T-helper 1 cell treated with Interleukin-12 subunit alpha and Interleukin-12 subunit beta and Interleukin-4 antibody, amounts not matched to agents 30 ng/mL and 1 ng/mL, for 36 hours (primary cell): ENCODE data around the gene RETREG1. TPM values are rescaled to one million over a fixed set of nuclear protein-coding genes. Genes with fewer than 3 reads are reported as not detected.
"Not testable (repeated sequence)": the region's sequence is repeated elsewhere in the genome, so short reads cannot be mapped to it uniquely, and the experiment has no call there.

Experiments used
- intact Hi-C: fragments of 100-400 bp; cut with micrococcal nuclease; formaldehyde crosslinking; loops from one replicate; pipeline ENCODE4 v1.15.1; 2024
- total RNA-seq: library from RNA; stranded (reverse); gene quantifications from 2 replicates; pipeline ENCODE4 v1.2.3, GENCODE V29; 2022

Gene RETREG1
- total RNA-seq, 1 donor from 2014 or later: 32.1 TPM

DNA sequence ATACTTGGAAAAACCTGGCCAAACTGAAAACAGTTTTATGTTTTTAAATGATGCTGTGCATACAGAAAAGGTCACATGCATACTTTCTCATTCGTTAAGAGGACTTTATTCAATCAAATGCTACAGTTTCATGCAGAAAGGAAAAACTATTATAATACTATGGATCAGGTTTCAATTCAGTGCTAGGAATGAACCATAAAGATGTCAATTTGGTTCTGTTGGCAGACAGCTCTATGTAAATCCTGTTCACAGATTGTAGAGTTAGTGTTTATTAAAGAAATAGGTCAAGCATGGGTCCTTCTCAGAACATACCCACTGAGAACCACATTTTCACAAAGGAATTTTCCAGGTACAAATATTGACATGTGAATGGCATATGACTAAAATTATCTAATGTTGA, 57.1 kb downstream of the RETREG1 start:
- intact Hi-C loops: no loop called here

DNA sequence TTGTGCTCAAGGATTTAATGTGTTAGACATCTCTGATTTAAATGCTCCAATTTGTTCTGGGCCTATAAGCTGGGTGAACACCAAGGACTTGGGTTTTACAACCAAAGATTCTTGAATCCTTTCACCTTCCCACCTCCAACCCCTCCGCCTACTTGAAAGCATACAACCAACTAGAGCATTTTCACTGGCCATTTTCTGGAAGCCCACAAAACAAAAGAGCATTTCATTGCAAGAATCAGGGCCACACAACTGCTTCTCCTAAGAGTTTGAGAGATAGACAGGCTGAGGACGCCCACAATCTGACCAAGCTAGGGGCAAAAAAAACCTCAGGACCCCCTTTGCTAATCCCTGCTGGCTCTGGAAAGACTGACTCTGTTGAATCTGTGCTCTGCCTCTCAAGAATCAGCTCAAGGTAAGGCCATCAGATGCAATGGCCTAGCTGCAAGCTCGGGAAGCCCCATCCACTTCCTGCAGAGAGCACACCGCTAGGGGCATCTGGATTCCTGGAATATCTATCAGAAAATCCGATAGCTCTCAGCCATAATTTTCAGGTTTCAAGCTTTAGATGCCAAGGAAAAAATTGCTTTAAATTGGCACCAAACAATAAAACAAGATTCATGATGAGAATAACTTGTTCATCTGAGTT, 57.7 kb downstream of the RETREG1 start:
- intact Hi-C loops: no loop called here

DNA sequence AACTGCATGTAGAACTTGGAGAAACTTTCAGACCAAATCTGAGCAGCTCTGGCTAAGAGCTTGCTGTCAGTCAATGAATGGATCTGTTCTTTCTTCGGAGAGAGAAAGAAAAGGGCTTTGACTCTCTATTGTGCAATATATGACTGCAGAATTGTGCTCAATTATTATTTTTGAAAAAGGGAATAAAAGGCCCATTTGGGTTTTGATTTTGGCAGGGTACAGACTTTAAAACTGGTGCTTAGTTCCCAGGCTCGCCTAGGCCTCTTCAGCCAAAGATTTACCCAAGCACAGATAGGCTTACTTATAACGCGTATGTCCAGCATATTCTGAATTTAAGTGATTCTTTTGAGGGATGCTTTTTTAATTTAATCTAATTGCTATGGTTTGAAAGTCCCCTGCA, 59.3 kb downstream of the RETREG1 start:
- intact Hi-C loops: no loop called here

DNA sequence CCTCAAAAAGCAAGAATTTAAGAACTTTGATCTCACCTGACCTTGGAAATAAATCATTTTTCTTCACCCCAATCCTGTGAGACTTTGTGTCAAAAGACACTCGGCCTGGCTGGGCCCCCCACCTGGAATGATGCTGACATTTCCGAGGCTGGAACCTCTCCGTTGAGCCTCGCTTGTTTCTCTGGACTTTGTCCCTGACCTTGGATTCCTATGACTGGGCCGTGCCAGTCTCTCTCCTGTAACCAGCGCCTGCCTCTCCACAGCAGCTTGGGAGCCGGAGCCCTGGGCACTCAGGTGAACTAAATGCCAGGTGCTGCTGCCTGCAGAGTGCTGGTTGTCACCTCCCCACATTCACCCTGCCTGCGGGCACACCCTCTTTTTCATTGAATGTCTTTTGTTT, 62.7 kb downstream of the RETREG1 start:
- intact Hi-C loops: loop anchor here (5.0 kb wide), 1 partner anchor 37 kb away; no protein-coding TSS in a partner anchor

DNA sequence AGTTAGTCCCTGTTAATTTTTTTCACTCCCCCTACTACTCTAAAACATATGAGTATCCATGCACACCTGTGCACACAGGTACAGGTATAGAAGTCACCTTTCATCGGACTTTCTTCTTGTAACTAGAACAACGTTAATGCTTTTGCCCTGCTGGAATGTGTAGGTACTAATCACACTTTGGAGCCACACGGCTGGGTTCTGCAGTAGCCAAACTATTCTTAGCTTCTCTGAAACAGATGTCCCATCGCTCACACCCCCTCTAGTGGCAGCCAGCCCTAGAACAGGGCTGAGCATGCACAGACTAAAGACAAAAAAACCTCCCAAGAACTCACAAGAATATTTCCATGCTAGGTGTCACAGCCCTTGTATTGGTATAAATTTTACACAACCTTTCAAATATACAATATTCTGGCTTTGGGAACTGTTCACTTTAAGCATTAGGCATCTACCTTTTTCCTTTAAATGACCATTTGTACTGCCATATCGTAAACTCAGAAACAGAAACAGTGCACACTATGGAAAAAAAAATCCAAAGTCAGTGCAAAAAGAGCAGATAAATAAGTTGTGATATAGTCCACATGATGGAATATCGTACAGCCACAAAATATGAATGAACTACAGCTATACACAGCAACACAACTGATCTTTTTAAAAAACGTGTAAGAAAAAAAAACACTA, 64.0 kb downstream of the RETREG1 start:
- intact Hi-C loops: loop anchor here (1.0 to 5.0 kb wide), 3 partner anchors 36 to 393 kb away; no protein-coding TSS in a partner anchor

- intact Hi-C loops: loop anchor here (1.0 to 5.0 kb wide), 3 partner anchors 34 to 391 kb away; no protein-coding TSS in a partner anchor
These were observed 65.2 kb downstream of the RETREG1 start for GRCh38 chr5:16551628-16552027.

DNA sequence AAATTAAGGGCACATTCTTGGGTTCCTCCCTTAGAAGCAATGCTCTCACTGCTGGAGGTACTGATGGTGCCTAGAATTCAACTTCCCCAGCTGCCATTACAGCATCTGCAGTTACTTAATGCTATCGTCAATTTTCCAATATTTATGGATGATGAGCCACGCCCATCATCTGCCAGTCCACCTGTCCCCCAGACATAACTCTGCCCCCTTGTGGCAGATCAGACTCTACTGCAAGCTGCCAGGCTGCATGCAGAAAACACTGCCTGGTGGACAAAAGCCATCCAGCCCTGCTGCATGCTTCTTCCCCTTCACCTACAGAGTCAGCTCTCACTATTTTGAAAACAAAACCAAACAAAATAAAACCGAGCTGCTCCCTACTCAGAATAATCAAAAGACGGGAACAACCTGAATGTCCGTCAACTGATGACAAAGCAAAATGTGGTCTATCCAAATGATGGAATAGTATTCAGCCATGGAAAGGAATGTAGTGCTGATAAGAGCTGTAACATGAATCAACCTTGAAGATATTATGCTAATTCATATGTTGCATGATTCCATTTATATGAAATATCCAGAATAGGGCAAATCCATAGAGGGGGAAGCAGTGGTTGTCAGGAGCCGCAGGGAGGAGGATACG, 66.4 kb downstream of the RETREG1 start:
- intact Hi-C loops: loop anchor here (1.0 to 5.0 kb wide), 3 partner anchors 33 to 85 kb away; partner anchors contain the start of gene ZNF622

- intact Hi-C loops: loop anchor here (1.0 to 5.0 kb wide), 3 partner anchors 32 to 84 kb away; partner anchors contain the start of gene ZNF622
These were observed 67.1 kb downstream of the RETREG1 start for GRCh38 chr5:16549491-16550206.

- intact Hi-C loops: no loop called here
These were observed 68.0 kb downstream of the RETREG1 start for GRCh38 chr5:16548812-16549211.

- intact Hi-C loops: no loop called here
These were observed 68.7 kb downstream of the RETREG1 start for GRCh38 chr5:16548115-16548514.

GRCh38 chr5:16547200-16547842, 69.5 kb downstream of the RETREG1 start:
- intact Hi-C loops: no loop called here

DNA sequence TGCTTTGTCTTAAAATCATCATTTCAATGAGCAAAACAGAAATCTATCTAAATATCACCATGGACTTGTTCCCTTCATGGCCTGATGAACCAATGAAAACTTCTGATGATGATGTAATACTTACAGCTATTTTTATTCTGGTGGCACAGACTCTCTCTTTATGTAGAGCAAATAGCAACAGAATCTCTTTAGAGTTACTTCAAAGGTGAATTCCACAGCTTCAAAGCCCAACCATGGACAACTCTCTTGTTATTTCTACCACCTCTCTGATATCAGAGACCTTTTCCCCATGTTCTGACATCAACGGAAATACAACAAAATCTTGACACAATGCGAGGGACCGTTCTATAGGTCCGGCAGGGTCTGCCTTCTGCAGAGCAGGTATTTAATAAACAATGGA, 70.1 kb downstream of the RETREG1 start:
- intact Hi-C loops: no loop called here

DNA sequence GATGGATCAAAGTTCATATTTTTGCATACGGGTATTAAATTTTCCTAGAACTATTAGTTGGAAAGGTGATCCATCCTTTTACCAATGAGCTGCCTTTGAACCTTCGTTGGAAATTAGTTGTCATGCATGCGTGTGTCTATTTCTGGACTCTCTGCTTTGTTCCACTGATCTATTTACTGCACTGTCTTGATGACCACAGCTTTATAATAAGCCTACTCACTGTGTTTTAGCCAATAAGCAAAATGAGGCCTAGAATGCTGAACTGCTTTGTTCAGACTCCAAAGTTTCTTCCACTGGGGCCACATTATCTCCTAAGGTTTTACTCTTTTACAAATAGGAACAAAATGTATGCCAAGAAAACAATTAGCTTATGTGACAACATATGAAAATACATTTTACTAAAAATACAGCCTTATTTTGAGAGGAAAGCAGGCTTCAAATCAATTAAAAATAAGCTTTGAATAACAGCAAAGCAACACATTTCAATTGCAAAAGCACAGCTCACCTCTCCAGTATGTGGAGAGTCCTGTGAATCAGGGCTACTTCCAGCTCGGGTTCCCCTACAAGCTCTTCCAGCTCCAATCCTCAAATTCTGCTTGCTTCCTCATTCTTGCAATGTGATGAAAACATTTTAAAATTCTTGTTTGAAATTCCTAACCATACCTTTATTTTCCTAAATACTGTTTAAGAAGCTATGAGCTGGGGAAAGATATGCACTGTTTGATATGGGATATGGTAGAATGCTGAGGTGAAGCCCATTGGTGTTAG, 72.0 kb downstream of the RETREG1 start:
- intact Hi-C loops: no loop called here

- intact Hi-C loops: not testable (repeated sequence)
These were observed 73.6 kb downstream of the RETREG1 start for GRCh38 chr5:16543206-16543605.

DNA sequence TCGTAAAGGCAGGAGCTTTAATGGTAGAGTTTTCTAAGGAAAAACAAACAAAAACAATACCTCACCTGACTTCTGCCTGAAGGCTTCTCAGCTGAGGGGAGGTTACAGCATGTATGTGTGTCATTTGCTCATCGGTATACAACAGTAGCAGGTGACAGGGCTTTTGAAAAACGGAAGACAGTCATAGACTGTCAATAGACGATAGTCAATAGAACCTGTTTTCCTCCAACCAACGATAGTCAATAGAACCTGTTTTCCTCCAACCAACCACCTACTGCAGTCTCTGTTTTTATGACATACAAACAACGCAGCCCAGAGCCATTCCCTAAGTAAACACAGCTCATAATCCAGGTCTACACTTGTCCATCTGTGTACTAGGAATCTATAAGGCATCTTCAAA, 74.6 kb downstream of the RETREG1 start:
- intact Hi-C loops: no loop called here

GRCh38 chr5:16541592-16541991, 75.2 kb downstream of the RETREG1 start:
- intact Hi-C loops: not testable (repeated sequence)

- intact Hi-C loops: no loop called here
These were observed 76.4 kb downstream of the RETREG1 start for GRCh38 chr5:16540421-16540820.

DNA sequence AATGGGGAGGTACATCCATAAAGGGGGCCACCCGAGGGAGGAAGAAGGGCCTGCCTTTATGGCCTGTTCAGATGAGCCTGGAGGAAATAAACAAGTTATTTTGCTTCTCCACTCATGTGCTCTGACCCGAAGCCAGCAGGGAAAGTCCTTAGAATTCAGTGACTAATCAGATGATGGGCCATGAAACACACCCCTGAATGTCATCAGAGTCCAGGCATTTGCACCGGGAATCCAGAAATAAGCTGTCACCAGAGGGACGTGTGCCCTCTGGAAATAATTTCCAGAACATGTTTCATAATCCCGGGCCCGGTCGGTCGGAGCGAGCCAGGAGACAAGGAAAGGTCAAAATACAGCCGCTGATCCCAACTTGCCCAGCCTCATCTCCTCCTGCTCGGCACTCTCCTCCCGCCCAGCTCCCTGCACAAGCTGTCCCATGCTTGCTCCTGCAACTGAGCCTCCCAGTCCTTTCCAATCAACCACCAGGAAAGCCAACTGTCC, 77.6 kb downstream of the RETREG1 start:
- intact Hi-C loops: no loop called here

DNA sequence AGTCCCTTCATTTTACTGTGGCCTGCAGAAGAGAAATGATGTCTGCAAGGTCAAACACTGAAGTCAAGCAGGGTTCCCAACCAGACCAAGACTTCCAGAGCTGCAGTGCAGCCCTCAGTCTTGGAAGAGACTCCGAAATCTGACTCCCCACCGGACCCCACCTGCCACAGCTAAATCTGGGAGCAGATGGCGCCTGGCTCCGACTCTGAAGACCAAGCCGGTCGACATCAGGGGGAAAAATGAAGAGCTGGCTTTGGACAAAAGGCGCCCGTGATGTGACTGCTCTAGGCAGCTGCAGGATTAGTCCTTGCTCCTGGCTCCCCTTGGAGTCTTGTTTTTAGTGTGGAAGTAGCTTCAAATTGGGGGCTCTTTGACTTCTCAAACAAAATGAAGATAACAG, 78.8 kb downstream of the RETREG1 start:
- intact Hi-C loops: no loop called here

DNA sequence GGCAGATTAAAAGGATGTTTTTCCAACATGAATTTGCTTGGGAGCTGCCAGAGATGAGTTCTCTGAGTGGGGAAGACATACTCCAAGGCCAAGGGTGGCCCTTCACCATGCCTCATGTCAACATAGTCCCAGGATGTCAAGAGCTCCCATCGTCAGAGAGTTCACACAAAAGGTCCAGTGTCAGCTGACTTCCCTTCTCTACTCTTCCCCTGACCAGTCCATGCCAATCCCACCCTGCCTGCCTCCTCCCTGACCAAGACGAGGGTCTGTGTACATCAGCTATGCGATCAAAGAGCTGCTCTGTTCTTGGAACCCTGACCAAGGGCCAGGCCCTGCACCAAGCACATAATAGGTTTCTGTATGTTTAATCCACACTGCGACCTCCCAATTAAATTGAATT, 80.0 kb downstream of the RETREG1 start:
- intact Hi-C loops: no loop called here
